Superior temporal gyrus (tissue), 1 donor: ENCODE data around the gene PLPP7.
"Not testable (repeated sequence)": the region's sequence is repeated elsewhere in the genome, so short reads cannot be mapped to it uniquely, and the experiment has no call there.

Source experiments
- DNase-seq: peaks from one replicate; pipeline ENCODE4 v3.0.0-alpha.2; 2016; ENCODE audit errors: extremely low spot score

Gene PLPP7

GRCh38 chr9:131330814-131331600 is 41.5 kb downstream of the PLPP7 start:
- DNase-seq: no peak

GRCh38 chr9:131331996-131332395 is 42.5 kb downstream of the PLPP7 start:
- not testable (repeated sequence) for DNase-seq

- no peak for DNase-seq
These were observed 44.5 kb downstream of the PLPP7 start for GRCh38 chr9:131333771-131334628.

GRCh38 chr9:131334629-131335367 is 45.3 kb downstream of the PLPP7 start:
- no peak for DNase-seq

- no peak for DNase-seq
These were observed 45.8 kb downstream of the PLPP7 start for GRCh38 chr9:131335368-131335755.

- DNase-seq: no peak
These were observed 47.8 kb downstream of the PLPP7 start for GRCh38 chr9:131337131-131337848.

GRCh38 chr9:131339212-131339611 is 49.7 kb downstream of the PLPP7 start:
- DNase-seq: not testable (repeated sequence)

GRCh38 chr9:131344931-131345535 is 55.5 kb downstream of the PLPP7 start:
- not testable (repeated sequence) for DNase-seq

GRCh38 chr9:131346559-131346958 is 57.0 kb downstream of the PLPP7 start:
- no peak for DNase-seq

GRCh38 chr9:131347376-131348020 is 58.0 kb downstream of the PLPP7 start:
- DNase-seq: no peak

GRCh38 chr9:131348631-131349521 is 59.4 kb downstream of the PLPP7 start:
- no peak for DNase-seq

GRCh38 chr9:131349522-131349880 is 60.0 kb downstream of the PLPP7 start:
- no peak for DNase-seq

GRCh38 chr9:131349881-131350563 is 60.5 kb downstream of the PLPP7 start:
- peak; percentile 88 for DNase-seq

GRCh38 chr9:131356479-131356878 is 67.0 kb downstream of the PLPP7 start:
- DNase-seq: not testable (repeated sequence)

- DNase-seq: no peak
These were observed 69.0 kb downstream of the PLPP7 start for GRCh38 chr9:131358556-131358955.
